Stimulated activated CD4-positive, alpha-beta T cell treated with anti-CD3 and anti-CD28 coated beads, TNF-alpha, amount 100 ng/mL, for 48 hours (primary cell): ENCODE data around the gene PTCD1.
A peak's percentile ranks its signal among the peaks of the same experiment; 100 is the strongest.

ENCODE experiments used
- DNase-seq, 3 donors: peaks; one replicate each; pipeline ENCODE4 v3.0.0-alpha.2; 2020; ENCODE audit warnings: low read depth in 3 of 3

The PTCD1 gene

GRCh38 chr7:99408379-99409191 is 30.0 kb downstream of the PTCD1 start, which contains the start of the genes BUD31 and PDAP1:
Gene BUD31 (plus strand): TSS chr7:99408969. CDS start chr7:99411093, 2,124 bp downstream.
Gene PDAP1 (minus strand): TSS chr7:99408597. CDS start chr7:99408548, 49 bp downstream.
- DNase-seq, result peak; percentile 80 to 89 (median 87)

- peak in 1 of 3 donors; percentile 36 for DNase-seq
These were observed 30.7 kb downstream of the PTCD1 start for GRCh38 chr7:99407872-99408378.

GRCh38 chr7:99406557-99406956 is 32.0 kb downstream of the PTCD1 start:
- DNase-seq, result no peak

GRCh38 chr7:99404977-99405320 is 33.6 kb downstream of the PTCD1 start:
- no peak for DNase-seq

- DNase-seq, result no peak
These were observed 34.2 kb downstream of the PTCD1 start for GRCh38 chr7:99404235-99404976.

- DNase-seq, result no peak
These were observed 34.8 kb downstream of the PTCD1 start for GRCh38 chr7:99403764-99404163.

- DNase-seq, result no peak
These were observed 35.7 kb downstream of the PTCD1 start for GRCh38 chr7:99402854-99403253.

- DNase-seq, result no peak
These were observed 39.0 kb downstream of the PTCD1 start for GRCh38 chr7:99399597-99399996.

GRCh38 chr7:99398891-99399445 is 39.6 kb downstream of the PTCD1 start:
- DNase-seq, result no peak

GRCh38 chr7:99397297-99397983 is 41.2 kb downstream of the PTCD1 start:
- no peak for DNase-seq

GRCh38 chr7:99396418-99397296 is 41.9 kb downstream of the PTCD1 start:
- DNase-seq, result no peak

GRCh38 chr7:99395616-99396327 is 42.8 kb downstream of the PTCD1 start:
- no peak for DNase-seq

- DNase-seq, result no peak
These were observed 44.5 kb downstream of the PTCD1 start for GRCh38 chr7:99394188-99394502.

- no peak for DNase-seq
These were observed 45.0 kb downstream of the PTCD1 start for GRCh38 chr7:99393355-99394187.

- peak in 2 of 3 donors; percentile 66 to 70 for DNase-seq
These were observed 45.8 kb downstream of the PTCD1 start for GRCh38 chr7:99392659-99393354.

GRCh38 chr7:99392046-99392445 is 46.6 kb downstream of the PTCD1 start:
- DNase-seq, result no peak

- DNase-seq, result no peak
These were observed 47.5 kb downstream of the PTCD1 start for GRCh38 chr7:99390941-99391602.

- no peak for DNase-seq
These were observed 48.8 kb downstream of the PTCD1 start for GRCh38 chr7:99389772-99390171.
